GM12878 (cell line): ENCODE results near the gene AGAP1. TPM values are rescaled to one million over a fixed set of nuclear protein-coding genes. Genes with fewer than 3 reads are reported as not detected.

Source experiments
- ATAC-seq: fragments of 200-7000 bp; cut with Tn5 transposase; 3 replicates; pipeline ENCODE4 v1.9.1; 2020; ENCODE audit warnings: mild to moderate bottlenecking, moderate library complexity
- BruUV-seq: library from RNA; stranded (reverse); fragments of 400-500 nt; replicated peaks from 2 replicates; lab custom pipeline; 2021; lab: Mats Ljungman, UMichigan
- CTCF ChIA-PET: fragments of 300-600 bp; sonication (Branson Sonifier 250); formaldehyde crosslinking; extraction: SDS; loops from one replicate; lab custom pipeline; 2021; ENCODE audit warnings: inconsistent platforms; lab: Yijun Ruan, JAX
- POLR2A ChIA-PET: fragments of 350-600 bp; formaldehyde crosslinking; extraction: SDS; loops from one replicate; lab custom pipeline; 2021; ENCODE audit warnings: inconsistent platforms; lab: Charles Lee
- RAD21 ChIA-PET: fragments of 300-600 bp; sonication (Branson Sonifier 250); formaldehyde crosslinking; loops from one replicate; lab custom pipeline; 2023; ENCODE audit warnings: antibody characterized with exemption; ENCODE audit not compliant: unreplicated experiment; lab: Charles Lee
- SMC1A ChIA-PET: fragments of 300-600 bp; sonication (Branson Sonifier 250); formaldehyde crosslinking; loops from one replicate; lab custom pipeline; 2023; ENCODE audit not compliant: unreplicated experiment, uncharacterized antibody; lab: Charles Lee
- DNase-seq: peaks from one replicate; pipeline ENCODE4 v3.0.0-alpha.2; 2011; ENCODE audit warnings: low read depth, low spot score
- FAIRE-seq: peaks from 3 replicates; lab custom pipeline; 2011; peaks lifted over from hg19 to GRCh38; lab: Jason Lieb, UNC
- H2AFZ ChIP-seq: 2 replicates; pipeline ENCODE4 v1.6.0; 2011; ENCODE audit warnings: low read depth, low read length, control low read depth; ENCODE audit not compliant: control insufficient read depth
- H3K27ac ChIP-seq: 2 replicates; pipeline ENCODE4 v1.5.1; 2011; ENCODE audit warnings: control low read depth; ENCODE audit not compliant: control insufficient read depth, insufficient read depth
- H3K27me3 ChIP-seq, 2 experiments: replicated peaks in 1 of 2; 2 replicates each; pipeline versions ENCODE4 v1.6.0 to v1.6.1; 2011; ENCODE audit warnings: low read length in 1 of 2; ENCODE audit not compliant: control insufficient read depth in 2 of 2, insufficient read depth in 2 of 2
- H3K36me3 ChIP-seq, 2 experiments: 2 replicates each; pipeline ENCODE4 v1.5.1; 2011; ENCODE audit warnings: low read length in 1 of 2; ENCODE audit not compliant: control insufficient read depth in 2 of 2, insufficient read depth in 2 of 2
- H3K4me1 ChIP-seq: 2 replicates; pipeline ENCODE4 v1.6.1; 2011; ENCODE audit warnings: mild to moderate bottlenecking, low read length, moderate library complexity, mixed read lengths; ENCODE audit not compliant: control insufficient read depth, insufficient read depth
- H3K4me2 ChIP-seq: 2 replicates; pipeline ENCODE4 v1.6.0; 2011; ENCODE audit warnings: control low read depth; ENCODE audit not compliant: control insufficient read depth, insufficient read depth
- H3K4me3 ChIP-seq: fragments of 200-600 bp; sonication (generic); 2 replicates; pipeline ENCODE4 v1.5.1; 2016
- H3K79me2 ChIP-seq: 2 replicates; pipeline ENCODE4 v1.6.0; 2011; ENCODE audit warnings: low read length; ENCODE audit not compliant: control insufficient read depth, insufficient read depth
- H3K9ac ChIP-seq: 2 replicates; pipeline ENCODE4 v1.8.0; 2011; ENCODE audit warnings: low read length, control low read depth, mixed read lengths; ENCODE audit not compliant: control insufficient read depth, insufficient read depth
- H3K9me3 ChIP-seq: replicated peaks from 3 replicates; pipeline ENCODE4 v1.5.1; 2011; ENCODE audit warnings: mild to moderate bottlenecking, low read length; ENCODE audit not compliant: control insufficient read depth, insufficient read depth
- H4K20me1 ChIP-seq: 2 replicates; pipeline ENCODE4 v1.6.0; 2011; ENCODE audit not compliant: control insufficient read depth, insufficient read depth
- JUNB ChIP-seq: IDR thresholded peaks from 2 replicates; pipeline ENCODE4 v1.6.1; 2016; ENCODE audit warnings: antibody characterized with exemption, mild to moderate bottlenecking
- NR2C1 ChIP-seq: fragments of 450-650 bp; IDR thresholded peaks from 2 replicates; pipeline ENCODE4 v1.6.1; 2017; ENCODE audit warnings: antibody characterized with exemption, mild to moderate bottlenecking, moderate library complexity
- TAF1 ChIP-seq: IDR thresholded peaks from 2 replicates; pipeline ENCODE4 v1.6.1; 2011; ENCODE audit warnings: mild to moderate bottlenecking, low read depth, low read length, borderline replicate concordance
- USF1 ChIP-seq: IDR thresholded peaks from 2 replicates; pipeline ENCODE4 v1.6.1; 2011; ENCODE audit warnings: borderline replicate concordance, low read depth, mild to moderate bottlenecking, moderate library complexity, mixed read lengths, low read length; ENCODE audit not compliant: insufficient read depth; ENCODE audit errors: extremely low read length
- WGBS: methylation state at CpG from one replicate; pipeline ENCODE4 v1.1.6; 2016; ENCODE audit warnings: low lambda C conversion rate; ENCODE audit not compliant: insufficient replicate concordance, insufficient coverage; ENCODE audit errors: missing lambda C conversion rate; 5-methylcytosine and 5-hydroxymethylcytosine counted together
- in situ Hi-C: fragments of 300-500 bp; cut with MboI; formaldehyde crosslinking; loops from 9 replicates; pipeline ENCODE4 v1.14.3; 2018; ENCODE audit warnings: mixed read lengths
- intact Hi-C: fragments of 100-400 bp; cut with micrococcal nuclease; formaldehyde crosslinking; loops from one replicate; pipeline ENCODE4 v1.14.2; 2022; ENCODE audit not compliant: unreplicated experiment
- polyA plus RNA-seq, 11 experiments: library from polyadenylated mRNA; depleted of rRNA in 4 of 11; unstranded in 6 of 11; stranded (reverse) in 5 of 11; fragments of >200 nt; fragmentation: Nextera tagmentation in 4 of 11; fragmentation: Illumina TruSeq in 1 of 11; extraction: Ambion mirVana in 4 of 11; extraction: Trizol in 1 of 11; gene quantifications; 1 replicate in 1 of 11; 2 replicates in 10 of 11; pipeline versions ENCODE4 v1.2.1 to v1.2.3, GENCODE V29; 2011 to 2016; ENCODE audit warnings: inconsistent platforms in 2 of 11, missing spikeins in 2 of 11, low read depth in 1 of 11
- total RNA-seq, 4 experiments: library from RNA; depleted of rRNA in 3 of 4; stranded (reverse); fragments of >200 nt in 3 of 4; fragmentation: Illumina TruSeq in 1 of 4; extraction: Trizol in 1 of 4; gene quantifications; 2 replicates each; pipeline versions ENCODE4 v1.2.1 to v1.2.3, GENCODE V29; 2013 to 2021
- TF ChIP-seq, protein P1 (sequence below): fragments of 450-650 bp; IDR thresholded peaks from 2 replicates; pipeline ENCODE4 v1.6.1; 2017; ENCODE audit warnings: low read depth, mild to moderate bottlenecking, moderate library complexity
- TF ChIP-seq, protein P2 (sequence below), 3 experiments: IDR thresholded peaks in 2 of 3; conservative IDR thresholded peaks in 1 of 3; 2 replicates each; pipeline ENCODE4 v1.5.1; 2011; ENCODE audit warnings: low read depth in 3 of 3, low read length in 3 of 3, mild to moderate bottlenecking in 3 of 3, control low read depth in 2 of 3, moderate library complexity in 2 of 3, inconsistent platforms in 1 of 3, mixed read lengths in 1 of 3; ENCODE audit not compliant: control insufficient read depth in 2 of 3, insufficient read depth in 1 of 3; ENCODE audit errors: extremely low read depth in 1 of 3

AGAP1 gene
- total and polyA plus RNA-seq, 10 of the 15 experiments (the other 5 are each of a cell fraction or from before 2014, with no cell fraction given): 0.05 to 0.15 (median 0.06) TPM; not detected in 7

- in situ Hi-C loops: no loop called here
- no peaks in the 10 kb centered on the region for H4K20me1 ChIP-seq
- H3K9me3 ChIP-seq: no peaks in the 10 kb centered on the region
- H3K4me2 ChIP-seq: no peak overlapping the region
- no peak overlapping the region for H3K27ac ChIP-seq
- no peaks in the 10 kb centered on the region for H3K4me1 ChIP-seq
- TF ChIP-seq JUNB (no peak), USF1 (no peak), TAF1 (no peak), NR2C1 (no peak)
- TF ChIP-seq, protein P1, sequence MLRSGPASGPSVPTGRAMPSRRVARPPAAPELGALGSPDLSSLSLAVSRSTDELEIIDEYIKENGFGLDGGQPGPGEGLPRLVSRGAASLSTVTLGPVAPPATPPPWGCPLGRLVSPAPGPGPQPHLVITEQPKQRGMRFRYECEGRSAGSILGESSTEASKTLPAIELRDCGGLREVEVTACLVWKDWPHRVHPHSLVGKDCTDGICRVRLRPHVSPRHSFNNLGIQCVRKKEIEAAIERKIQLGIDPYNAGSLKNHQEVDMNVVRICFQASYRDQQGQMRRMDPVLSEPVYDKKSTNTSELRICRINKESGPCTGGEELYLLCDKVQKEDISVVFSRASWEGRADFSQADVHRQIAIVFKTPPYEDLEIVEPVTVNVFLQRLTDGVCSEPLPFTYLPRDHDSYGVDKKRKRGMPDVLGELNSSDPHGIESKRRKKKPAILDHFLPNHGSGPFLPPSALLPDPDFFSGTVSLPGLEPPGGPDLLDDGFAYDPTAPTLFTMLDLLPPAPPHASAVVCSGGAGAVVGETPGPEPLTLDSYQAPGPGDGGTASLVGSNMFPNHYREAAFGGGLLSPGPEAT: no peak
- TF ChIP-seq, protein P2, sequence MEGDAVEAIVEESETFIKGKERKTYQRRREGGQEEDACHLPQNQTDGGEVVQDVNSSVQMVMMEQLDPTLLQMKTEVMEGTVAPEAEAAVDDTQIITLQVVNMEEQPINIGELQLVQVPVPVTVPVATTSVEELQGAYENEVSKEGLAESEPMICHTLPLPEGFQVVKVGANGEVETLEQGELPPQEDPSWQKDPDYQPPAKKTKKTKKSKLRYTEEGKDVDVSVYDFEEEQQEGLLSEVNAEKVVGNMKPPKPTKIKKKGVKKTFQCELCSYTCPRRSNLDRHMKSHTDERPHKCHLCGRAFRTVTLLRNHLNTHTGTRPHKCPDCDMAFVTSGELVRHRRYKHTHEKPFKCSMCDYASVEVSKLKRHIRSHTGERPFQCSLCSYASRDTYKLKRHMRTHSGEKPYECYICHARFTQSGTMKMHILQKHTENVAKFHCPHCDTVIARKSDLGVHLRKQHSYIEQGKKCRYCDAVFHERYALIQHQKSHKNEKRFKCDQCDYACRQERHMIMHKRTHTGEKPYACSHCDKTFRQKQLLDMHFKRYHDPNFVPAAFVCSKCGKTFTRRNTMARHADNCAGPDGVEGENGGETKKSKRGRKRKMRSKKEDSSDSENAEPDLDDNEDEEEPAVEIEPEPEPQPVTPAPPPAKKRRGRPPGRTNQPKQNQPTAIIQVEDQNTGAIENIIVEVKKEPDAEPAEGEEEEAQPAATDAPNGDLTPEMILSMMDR (IDR thresholded peaks at IDR 0.05 in 2 of 3, conservative IDR thresholded peaks at IDR 0.05 in 1 of 3; ENCODE audit: control insufficient read depth in 2 of 3, extremely low read depth in 1 of 3, insufficient read depth in 1 of 3, low read depth in 3 of 3, low read length in 3 of 3): no peak
- TF ChIP-seq, all 136 proteins: peak for 0
- H3K4me3 ChIP-seq: no peak overlapping the region
- POLR2A ChIA-PET: no interaction called here
- ATAC-seq (no peak), DNase-seq (no peak), FAIRE-seq (no peak)
- BruUV-seq: no TSS peak
- no peaks in the 10 kb centered on the region for H3K79me2 ChIP-seq
- CTCF ChIA-PET: no interaction called here
- intact Hi-C loops: no loop called here
- H3K36me3 ChIP-seq: no peaks in the 10 kb centered on the region
- RAD21 ChIA-PET: no interaction called here
- SMC1A ChIA-PET: no interaction called here
- no peak overlapping the region for H2AFZ ChIP-seq
- 55% methylated on average over 8 of the region's 8 CpGs for WGBS
- H3K9ac ChIP-seq: no peak overlapping the region
- H3K27me3 ChIP-seq: peaks cover 0 to 2% of the 10 kb centered on the region in 2 experiments; a peak in 1 of 4 replicates
Observed at GRCh38 chr2:235705296-235705695, 211.5 kb downstream of the AGAP1 start.
